IPS-18a (cell line): Measurements from ENCODE around the gene RFX1.
"Not testable (repeated sequence)": the region's sequence is repeated elsewhere in the genome, so short reads cannot be mapped to it uniquely, and the experiment has no call there.

Experiments
- H3K27ac ChIP-seq: one replicate; pipeline ENCODE4 v1.5.1; 2013; ENCODE audit warnings: low read length
- H3K27me3 ChIP-seq: one replicate; pipeline ENCODE4 v1.6.1; 2013; ENCODE audit warnings: mild to moderate bottlenecking, low read length; ENCODE audit not compliant: control insufficient read depth, insufficient read depth
- H3K36me3 ChIP-seq: one replicate; pipeline ENCODE4 v1.6.1; 2013; ENCODE audit warnings: low read depth, low read length; ENCODE audit not compliant: control insufficient read depth
- H3K4me1 ChIP-seq: one replicate; pipeline ENCODE4 v1.6.1; 2013; ENCODE audit warnings: low read depth, low read length; ENCODE audit not compliant: control insufficient read depth
- H3K4me3 ChIP-seq: one replicate; pipeline ENCODE4 v1.5.1; 2013; ENCODE audit warnings: low read length
- H3K9ac ChIP-seq: one replicate; pipeline ENCODE4 v1.6.1; 2013; ENCODE audit warnings: mild to moderate bottlenecking, low read length, moderate library complexity
- H3K9me3 ChIP-seq: one replicate; pipeline ENCODE4 v1.6.1; 2013; ENCODE audit warnings: low read depth, low read length; ENCODE audit not compliant: control insufficient read depth

RFX1 gene

GRCh38 chr19:13972368-13973155 is 33.6 kb downstream of the RFX1 start:
- Histone ChIP-seq H3K9me3 (no peaks in the 10 kb centered on the region), H3K4me1 (no peaks in the 10 kb centered on the region), H3K36me3 (peaks cover 12% of the 10 kb centered on the region), H3K9ac (no peak overlapping the region), H3K27ac (no peak overlapping the region), H3K4me3 (no peak overlapping the region), H3K27me3 (no peaks in the 10 kb centered on the region)

DNA sequence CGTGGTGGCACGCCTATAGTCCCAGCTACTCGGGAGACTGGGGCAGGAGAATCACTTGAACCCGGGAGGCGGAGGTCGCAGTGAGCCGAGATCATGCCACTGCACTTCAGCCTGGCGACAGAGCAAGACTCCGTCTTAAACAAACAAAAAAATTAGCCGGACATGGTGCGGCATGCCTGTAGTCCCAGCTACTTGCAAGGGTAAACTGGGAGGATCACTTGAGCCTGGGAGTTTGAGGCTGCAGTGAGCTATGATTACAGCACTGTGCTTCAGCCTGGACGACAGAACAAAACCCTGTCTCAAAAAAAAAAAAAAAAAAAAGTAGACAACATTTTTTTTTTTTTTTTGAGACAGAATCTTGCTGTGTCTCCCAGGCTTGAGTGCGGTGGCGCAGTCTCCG is 34.3 kb downstream of the RFX1 start:
- not testable (repeated sequence) for H3K4me3 ChIP-seq, H3K9ac ChIP-seq, H3K27ac ChIP-seq, H3K4me1 ChIP-seq, H3K9me3 ChIP-seq, H3K27me3 ChIP-seq
- peaks cover 14% of the 10 kb centered on the region for H3K36me3 ChIP-seq

GRCh38 chr19:13969897-13970296 is 36.2 kb downstream of the RFX1 start:
- H3K9me3 ChIP-seq, result no peaks in the 10 kb centered on the region
- peaks cover 20% of the 10 kb centered on the region for H3K36me3 ChIP-seq
- no peak overlapping the region for H3K27ac ChIP-seq
- H3K4me1 ChIP-seq, result no peaks in the 10 kb centered on the region
- no peak overlapping the region for H3K9ac ChIP-seq
- no peak overlapping the region for H3K4me3 ChIP-seq
- no peaks in the 10 kb centered on the region for H3K27me3 ChIP-seq

DNA sequence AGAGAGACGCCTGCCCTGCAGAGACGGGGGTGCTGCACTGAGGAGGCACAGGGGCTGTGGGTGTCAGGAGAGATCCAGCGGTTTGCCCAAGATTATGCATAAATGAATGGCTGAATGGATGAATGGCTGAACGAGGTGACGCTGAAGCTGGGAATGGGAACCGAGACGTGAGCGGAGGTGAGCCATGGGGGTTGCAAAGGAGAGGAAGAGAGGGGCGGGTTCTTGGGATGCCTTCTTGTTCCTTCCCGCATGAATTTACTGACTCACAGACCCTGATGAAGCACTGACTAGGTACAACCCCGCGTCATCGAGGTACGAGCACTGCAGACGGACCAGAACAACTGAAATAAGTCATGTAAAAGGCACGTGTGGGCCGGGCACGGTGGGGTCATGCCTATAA is 37.1 kb downstream of the RFX1 start:
- H3K4me3 ChIP-seq, result no peak overlapping the region
- H3K36me3 ChIP-seq, result peaks cover 23% of the 10 kb centered on the region
- no peak overlapping the region for H3K9ac ChIP-seq
- H3K4me1 ChIP-seq, result no peaks in the 10 kb centered on the region
- H3K27ac ChIP-seq, result no peak overlapping the region
- H3K9me3 ChIP-seq, result no peaks in the 10 kb centered on the region
- no peaks in the 10 kb centered on the region for H3K27me3 ChIP-seq

- Histone ChIP-seq H3K4me3 (no peak overlapping the region), H3K27me3 (no peaks in the 10 kb centered on the region), H3K4me1 (no peaks in the 10 kb centered on the region), H3K9ac (no peak overlapping the region), H3K9me3 (no peaks in the 10 kb centered on the region), H3K27ac (no peak overlapping the region), H3K36me3 (peaks cover 23% of the 10 kb centered on the region)
These were observed 37.7 kb downstream of the RFX1 start for GRCh38 chr19:13968383-13968935.

DNA sequence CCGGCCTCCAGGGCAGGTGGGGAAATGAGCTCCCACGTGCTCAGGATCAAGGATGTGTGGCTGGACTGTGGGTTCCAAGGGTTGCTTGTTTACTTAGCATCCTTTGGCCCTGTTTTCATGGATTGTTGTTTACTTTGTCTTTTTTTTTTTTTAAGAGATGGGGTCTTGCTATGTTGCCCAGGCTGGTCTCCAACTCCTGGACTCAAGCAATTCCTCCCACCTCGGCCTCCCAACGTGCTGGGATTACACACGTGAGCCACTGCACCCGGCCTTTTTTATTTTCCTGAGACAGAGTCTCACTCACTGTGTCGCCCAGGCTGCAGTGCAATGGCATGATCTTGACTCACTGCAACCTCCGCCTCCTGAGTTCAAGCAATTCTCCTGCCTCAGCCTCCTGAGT is 38.9 kb downstream of the RFX1 start:
- H3K4me1 ChIP-seq, H3K27ac ChIP-seq, H3K4me3 ChIP-seq, H3K27me3 ChIP-seq, H3K9me3 ChIP-seq, H3K9ac ChIP-seq: not testable (repeated sequence)
- peaks cover 23% of the 10 kb centered on the region for H3K36me3 ChIP-seq

DNA sequence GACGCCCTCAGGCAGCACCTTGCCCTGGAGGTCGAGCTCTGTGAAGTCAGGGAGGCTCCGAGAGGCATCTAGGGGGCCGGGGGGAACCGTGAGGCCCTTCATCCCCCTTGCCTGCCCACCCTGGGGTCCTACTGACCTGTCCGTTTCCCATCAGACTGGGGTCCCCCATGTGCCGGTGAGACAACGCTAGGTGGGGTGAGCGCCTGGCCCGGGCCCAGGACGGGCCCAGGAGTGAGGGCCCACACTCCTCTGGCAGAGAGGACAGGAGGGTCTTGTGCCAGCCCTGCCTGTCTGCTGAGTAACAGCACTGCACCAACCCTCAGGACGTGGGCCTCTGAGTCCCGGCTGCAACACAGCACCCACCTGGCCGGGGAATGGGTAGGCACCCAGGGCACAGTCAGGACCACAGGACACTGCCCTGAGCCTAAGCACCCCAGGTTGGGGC is 39.4 kb downstream of the RFX1 start:
- no peak overlapping the region for H3K4me3 ChIP-seq
- H3K36me3 ChIP-seq, result peaks cover 23% of the 10 kb centered on the region
- H3K4me1 ChIP-seq, result no peaks in the 10 kb centered on the region
- no peak overlapping the region for H3K27ac ChIP-seq
- H3K9ac ChIP-seq, result no peak overlapping the region
- no peaks in the 10 kb centered on the region for H3K27me3 ChIP-seq
- no peaks in the 10 kb centered on the region for H3K9me3 ChIP-seq

DNA sequence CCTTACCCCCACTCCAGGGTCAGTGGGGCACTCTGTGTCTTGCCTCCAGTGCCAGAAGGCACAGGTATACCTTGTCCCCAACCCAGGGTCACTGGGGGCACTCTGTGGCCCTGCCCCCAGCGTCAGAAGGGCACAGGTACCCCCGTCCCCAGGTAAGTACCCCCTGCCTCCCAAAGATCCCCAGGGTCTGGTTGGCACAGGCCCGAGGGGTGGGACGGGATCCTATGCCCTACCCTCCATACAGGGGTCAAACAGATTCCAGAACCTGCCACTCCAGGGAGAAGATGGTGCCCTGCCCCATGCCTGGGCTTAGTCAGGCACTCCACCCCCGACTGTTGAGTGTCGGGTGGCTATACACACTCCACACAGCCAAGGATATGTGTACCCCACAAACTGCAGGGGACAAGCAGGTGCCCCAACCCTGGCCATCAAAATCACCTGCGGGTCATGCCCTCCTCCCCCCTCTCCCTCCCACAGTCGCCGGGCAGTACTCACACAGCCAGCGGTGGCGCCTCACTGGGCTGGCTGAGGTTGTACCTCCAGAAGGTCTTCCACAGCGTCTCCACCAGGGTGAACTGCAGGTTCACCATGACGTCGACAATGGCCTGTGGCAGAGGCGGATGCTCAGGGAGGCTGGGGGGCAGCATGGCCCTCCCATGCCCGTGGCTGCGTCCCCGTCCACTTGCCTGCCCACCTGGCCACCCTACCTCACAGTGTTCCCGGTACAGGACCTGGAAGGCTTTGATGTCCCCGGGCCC is 40.0 kb downstream of the RFX1 start:
- no peak overlapping the region for H3K27ac ChIP-seq
- H3K36me3 ChIP-seq, result peaks cover 23% of the 10 kb centered on the region
- H3K9ac ChIP-seq, result no peak overlapping the region

DNA sequence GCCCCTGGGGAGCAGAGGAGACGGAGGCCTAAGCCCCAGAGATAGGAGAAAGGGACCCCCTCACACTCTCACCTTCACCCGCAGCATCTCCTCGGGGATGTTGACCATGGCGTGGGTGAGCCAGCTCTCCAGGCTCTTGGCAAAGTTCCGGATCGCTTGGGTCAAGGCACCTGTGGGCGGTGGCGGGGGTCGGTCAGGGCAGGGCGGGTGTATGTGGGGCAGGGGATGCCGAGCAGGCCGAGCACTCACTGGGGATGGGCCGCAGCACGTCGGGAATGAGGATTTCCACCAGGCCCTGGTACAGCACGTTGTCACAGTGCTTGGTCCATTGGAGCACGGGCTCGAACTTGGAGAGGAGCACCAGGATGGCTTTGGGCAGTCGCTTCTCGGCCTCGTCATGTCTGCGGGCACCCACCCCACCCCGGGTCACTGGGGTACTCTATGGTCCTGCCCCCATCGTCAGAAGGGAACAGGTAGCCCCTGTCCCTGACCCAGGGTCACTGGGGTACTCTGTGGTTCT is 40.7 kb downstream of the RFX1 start:
- no peak overlapping the region for H3K27ac ChIP-seq

More for the DNA sequence above, 40.0 kb downstream of the RFX1 start:
- Histone ChIP-seq H3K4me3 (no peak overlapping the region), H3K9me3 (no peaks in the 10 kb centered on the region), H3K4me1 (no peaks in the 10 kb centered on the region), H3K27me3 (no peaks in the 10 kb centered on the region)

DNA sequence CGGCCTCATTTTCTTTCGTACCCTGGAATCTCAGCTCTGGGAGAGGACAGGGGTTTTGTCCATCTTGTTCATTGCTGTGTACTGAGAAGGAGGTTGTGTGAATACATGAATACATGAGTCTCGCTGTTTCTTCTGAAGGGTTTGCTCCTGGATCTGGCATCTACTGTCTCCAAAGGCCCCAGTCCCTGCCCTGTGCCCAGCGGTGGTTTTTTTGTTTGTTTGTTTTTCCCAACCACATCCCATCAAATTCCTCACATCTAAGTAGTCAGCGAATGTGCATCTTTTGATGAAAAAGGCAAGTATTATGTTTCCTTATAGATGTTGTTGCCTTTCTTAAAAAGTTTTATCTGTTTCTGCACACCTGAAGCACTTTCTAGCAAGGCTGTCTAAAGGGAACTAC is 41.3 kb downstream of the RFX1 start:
- Histone ChIP-seq H3K4me3 (no peak overlapping the region), H3K27ac (no peak overlapping the region), H3K4me1 (no peaks in the 10 kb centered on the region), H3K9me3 (no peaks in the 10 kb centered on the region), H3K36me3 (peaks cover 29% of the 10 kb centered on the region), H3K9ac (no peak overlapping the region), H3K27me3 (no peaks in the 10 kb centered on the region)

More for the DNA sequence above, 40.7 kb downstream of the RFX1 start:
- no peaks in the 10 kb centered on the region for H3K27me3 ChIP-seq
- no peaks in the 10 kb centered on the region for H3K4me1 ChIP-seq
- no peak overlapping the region for H3K4me3 ChIP-seq
- peaks cover 28% of the 10 kb centered on the region for H3K36me3 ChIP-seq
- no peak overlapping the region for H3K9ac ChIP-seq
- no peaks in the 10 kb centered on the region for H3K9me3 ChIP-seq

- no peak overlapping the region for H3K4me3 ChIP-seq
- no peaks in the 10 kb centered on the region for H3K4me1 ChIP-seq
- H3K9me3 ChIP-seq, result no peaks in the 10 kb centered on the region
- H3K36me3 ChIP-seq, result peaks cover 31% of the 10 kb centered on the region
- H3K27me3 ChIP-seq, result no peaks in the 10 kb centered on the region
- no peak overlapping the region for H3K9ac ChIP-seq
- no peak overlapping the region for H3K27ac ChIP-seq
These were observed 42.5 kb downstream of the RFX1 start for GRCh38 chr19:13963603-13964105.
